ENCODE results near the gene FAM78A. TPM values are rescaled to one million over a fixed set of nuclear protein-coding genes. Genes with fewer than 3 reads are reported as not detected.

The FAM78A gene
- total RNA-seq, 1 donor from 2014 or later = 3.6 TPM

Other genes with a start within 250 kb of the FAM78A start
- gene AIF1L, start 180.0 kb downstream of the FAM78A start, total RNA-seq = 8.1 TPM
- gene NUP214, start 150.9 kb downstream of the FAM78A start, total RNA-seq = 21.7 TPM
- gene PLPP7, start 13.2 kb upstream of the FAM78A start, total RNA-seq = 4.6 TPM
- gene PRRC2B, start 117.6 kb upstream of the FAM78A start, total RNA-seq = 78.8 TPM
- 15.7 TPM for gene POMT1, start 226.4 kb upstream of the FAM78A start, total RNA-seq

All from skin of body (tissue), 1 donor.